Neural cell (in vitro differentiated cells): ENCODE measurements around the gene E2F4. TPM values are rescaled to one million over a fixed set of nuclear protein-coding genes. Genes with fewer than 3 reads are reported as not detected.

ENCODE experiments used
- H2AFZ ChIP-seq: fragments of 200-600, 300-800 bp; sonication (generic), shearing (Covaris generic); 2 replicates; pipeline ENCODE4 v1.6.0; 2014; ENCODE audit warnings: low read depth, mild to moderate bottlenecking, antibody characterized with exemption, low read length, moderate library complexity
- H3F3A ChIP-seq: fragments of 200-600 bp; shearing (Covaris generic); 2 replicates; pipeline ENCODE4 v1.6.1; 2016; ENCODE audit warnings: mild to moderate bottlenecking, moderate library complexity, mixed read lengths, antibody characterized with exemption, low read length; ENCODE audit not compliant: insufficient read depth, poor library complexity, severe bottlenecking
- H3K27ac ChIP-seq: fragments of 200-600, 300-800 bp; sonication (generic), shearing (Covaris generic); 2 replicates; pipeline ENCODE4 v1.5.1; 2014; ENCODE audit warnings: mild to moderate bottlenecking, low read length, moderate library complexity
- H3K27me3 ChIP-seq: fragments of 300-800, 200-600 bp; sonication (generic), shearing (Covaris generic); 2 replicates; pipeline ENCODE4 v1.6.0; 2014; ENCODE audit warnings: mild to moderate bottlenecking, low read depth, low read length, moderate library complexity; ENCODE audit not compliant: insufficient read depth
- H3K36me3 ChIP-seq: fragments of 300-800, 200-600 bp; sonication (generic), shearing (Covaris generic); 2 replicates; pipeline ENCODE4 v1.5.1; 2014; ENCODE audit warnings: mild to moderate bottlenecking, antibody characterized with exemption, low read length, moderate library complexity; ENCODE audit not compliant: insufficient read depth
- H3K4me2 ChIP-seq: fragments of 300-800, 200-600 bp; sonication (generic), shearing (Covaris generic); 2 replicates; pipeline ENCODE4 v1.6.0; 2014; ENCODE audit warnings: mild to moderate bottlenecking, low read length
- H3K4me3 ChIP-seq: fragments of 300-800, 200-600 bp; sonication (generic), shearing (Covaris generic); 2 replicates; pipeline ENCODE4 v1.5.1; 2014; ENCODE audit warnings: mild to moderate bottlenecking, low read length, moderate library complexity
- H3K79me2 ChIP-seq: fragments of 200-600 bp; shearing (Covaris generic); replicated peaks from 2 replicates; pipeline ENCODE4 v1.6.0; 2014; ENCODE audit warnings: mild to moderate bottlenecking, low read length, moderate library complexity; ENCODE audit not compliant: insufficient read depth
- H3K9ac ChIP-seq: fragments of 300-800, 200-600 bp; sonication (generic), shearing (Covaris generic); 2 replicates; pipeline ENCODE4 v1.6.1; 2016; ENCODE audit warnings: mild to moderate bottlenecking, low read length, mixed read lengths
- H3K9me2 ChIP-seq: fragments of 200-600 bp; shearing (Covaris generic); 2 replicates; pipeline ENCODE4 v1.6.1; 2016; ENCODE audit warnings: mild to moderate bottlenecking, low read length, mixed read lengths; ENCODE audit not compliant: insufficient read depth
- H3K9me3 ChIP-seq: fragments of 200-600, 300-800 bp; sonication (generic), shearing (Covaris generic); 2 replicates; pipeline ENCODE4 v1.6.1; 2016; ENCODE audit warnings: mild to moderate bottlenecking, mixed run types, low read length, moderate library complexity, mixed read lengths
- H4K20me1 ChIP-seq: fragments of 200-600 bp; shearing (Covaris generic); 2 replicates; pipeline ENCODE4 v1.6.1; 2016; ENCODE audit warnings: mild to moderate bottlenecking, mixed run types; ENCODE audit not compliant: insufficient read depth
- CTCF ChIP-seq: fragments of 450-650 bp; IDR thresholded peaks from 2 replicates; pipeline ENCODE4 v1.5.1; 2014; ENCODE audit warnings: antibody characterized with exemption, mild to moderate bottlenecking, moderate library complexity; ENCODE audit not compliant: poor library complexity, severe bottlenecking
- EP300 ChIP-seq: fragments of 450-650 bp; conservative IDR thresholded peaks from 2 replicates; pipeline ENCODE4 v1.6.1; 2014; ENCODE audit warnings: antibody characterized with exemption, mild to moderate bottlenecking, moderate library complexity; ENCODE audit not compliant: poor library complexity, severe bottlenecking
- EZH2 ChIP-seq: fragments of 200-600, 300-800 bp; shearing (Covaris generic), sonication (generic); IDR thresholded peaks from 2 replicates; pipeline ENCODE4 v1.6.1; 2014; ENCODE audit warnings: antibody characterized with exemption, low read length, borderline replicate concordance, mild to moderate bottlenecking; ENCODE audit not compliant: insufficient read depth, poor library complexity, severe bottlenecking
- MXI1 ChIP-seq: fragments of 450-650 bp; conservative IDR thresholded peaks from 2 replicates; pipeline ENCODE4 v1.6.1; 2014; ENCODE audit warnings: antibody characterized with exemption, mild to moderate bottlenecking; ENCODE audit not compliant: poor library complexity, severe bottlenecking
- POLR2AphosphoS5 ChIP-seq: IDR thresholded peaks from 2 replicates; pipeline ENCODE4 v1.6.1; 2012
- RAD21 ChIP-seq: fragments of 450-650 bp; conservative IDR thresholded peaks from 2 replicates; pipeline ENCODE4 v1.6.1; 2014; ENCODE audit warnings: antibody characterized with exemption, mild to moderate bottlenecking, moderate library complexity
- REST ChIP-seq: IDR thresholded peaks from 2 replicates; pipeline ENCODE4 v1.6.1; 2012; ENCODE audit warnings: borderline replicate concordance
- SMC3 ChIP-seq: fragments of 450-650 bp; conservative IDR thresholded peaks from 2 replicates; pipeline ENCODE4 v1.6.1; 2014; ENCODE audit warnings: antibody characterized with exemption, mild to moderate bottlenecking, moderate library complexity; ENCODE audit not compliant: poor library complexity
- TAF1 ChIP-seq: IDR thresholded peaks from 2 replicates; pipeline ENCODE4 v1.6.1; 2012; ENCODE audit warnings: low read depth
- polyA plus RNA-seq: library from polyadenylated mRNA; depleted of rRNA; stranded (reverse); fragments of >200 nt; gene quantifications from 2 replicates; pipeline ENCODE4 v1.2.3, GENCODE V29; 2014

Gene E2F4
- polyA plus RNA-seq, 1 donor from 2014 or later: 112 TPM

GRCh38 chr16:67206129-67206837, 14.3 kb downstream of the E2F4 start:
- Histone ChIP-seq H3K9ac (no peak overlapping the region), H3K9me2 (no peaks in the 10 kb centered on the region), H3K36me3 (no peaks in the 10 kb centered on the region), H4K20me1 (no peaks in the 10 kb centered on the region), H3K4me2 (no peak overlapping the region), H3K79me2 (no peaks in the 10 kb centered on the region), H3K27ac (no peak overlapping the region), H3K27me3 (no peaks in the 10 kb centered on the region), H3F3A (no peaks in the 10 kb centered on the region), H3K4me3 (no peak overlapping the region), H3K9me3 (no peaks in the 10 kb centered on the region), H2AFZ (no peak overlapping the region)
- TF ChIP-seq EZH2 (no peak), RAD21 (no peak), SMC3 (no peak), REST (no peak), MXI1 (no peak)

- no peaks in the 10 kb centered on the region for H4K20me1 ChIP-seq
- no peaks in the 10 kb centered on the region for H3K9me2 ChIP-seq
- H3K9ac ChIP-seq: no peak overlapping the region
- H3K4me3 ChIP-seq: no peak overlapping the region
- no peaks in the 10 kb centered on the region for H3K9me3 ChIP-seq
- no peak overlapping the region for H3K27ac ChIP-seq
- TF ChIP-seq REST (no peak), SMC3 (no peak), EZH2 (no peak), POLR2AphosphoS5 (no peak), MXI1 (no peak), TAF1 (no peak), CTCF (no peak), RAD21 (no peak), EP300 (no peak)
- no peak overlapping the region for H3K4me2 ChIP-seq
- no peaks in the 10 kb centered on the region for H3K36me3 ChIP-seq
- H3K27me3 ChIP-seq: no peaks in the 10 kb centered on the region
- H3F3A ChIP-seq: no peaks in the 10 kb centered on the region
- H2AFZ ChIP-seq: no peak overlapping the region
- H3K79me2 ChIP-seq: no peaks in the 10 kb centered on the region
Observed at GRCh38 chr16:67206838-67207248, 14.9 kb downstream of the E2F4 start.
